K562 treated with DMSO at 1 percent for 24 hours (cell line): ENCODE measurements around the gene LRRC75A. TPM values are rescaled to one million over a fixed set of nuclear protein-coding genes. Genes with fewer than 3 reads are reported as not detected.

Source experiments
- total RNA-seq: library from RNA; unstranded; fragments of 300-600 nt; gene quantifications from 2 replicates; pipeline ENCODE4 v1.2.3, GENCODE V29; 2022; ENCODE audit warnings: low read depth; ENCODE audit not compliant: insufficient read depth

LRRC75A gene
- 0.35 and 0.74 TPM in 2 replicates for total RNA-seq

GRCh38 chr17:16491703-16492612 is at the start of gene LRRC75A:
TSS of gene LRRC75A (minus strand) at chr17:16492193. CDS start at chr17:16491990, 203 bp downstream.

GRCh38 chr17:16415031-16415924 is 76.7 kb downstream of the LRRC75A start, which contains the start of gene TRPV2:
TSS of gene TRPV2 (plus strand) at chr17:16415571. CDS start at chr17:16417669, 2,098 bp downstream.

Other genes with a start within 250 kb of the LRRC75A start
- gene CENPV, start 138.7 kb downstream of the LRRC75A start, total RNA-seq = 59.9 and 60.6 TPM in 2 replicates
- 2,010 and 2,059 TPM in 2 replicates for gene UBB, start 111.1 kb downstream of the LRRC75A start, total RNA-seq
- gene TRPV2, start 76.6 kb downstream of the LRRC75A start, total RNA-seq = 90.2 and 101 TPM in 2 replicates
- gene ZNF287, start 77.0 kb upstream of the LRRC75A start, total RNA-seq = 1.9 TPM in 1 of 2 replicates, not detected in the other
- 0.31 and 0.35 TPM in 2 replicates for gene ZNF624, start 161.7 kb upstream of the LRRC75A start, total RNA-seq
- gene CCDC144A, start 198.0 kb upstream of the LRRC75A start, total RNA-seq = 0.27 and 0.30 TPM in 2 replicates